Measurements from ENCODE around the gene PTPRN.

Gene PTPRN

GRCh38 chr2:219245899-219246230 is 63.3 kb downstream of the PTPRN start:
- DNase-seq (ENCODE audit: low read depth in 3 of 3): no peak

GRCh38 chr2:219245148-219245898 is 63.9 kb downstream of the PTPRN start, which contains the start of the genes GLB1L and STK16:
GLB1L (minus strand) TSS chr2:219245444; CDS start chr2:219243573, 1,871 bp downstream.
STK16 (plus strand) TSS chr2:219245479; CDS start chr2:219246000, 521 bp downstream.
- peak; percentile 77 to 89 (median 87) for DNase-seq (ENCODE audit: low read depth in 3 of 3)

GRCh38 chr2:219244789-219245147 is 64.4 kb downstream of the PTPRN start:
- DNase-seq (ENCODE audit: low read depth in 3 of 3): no peak

- no peak for DNase-seq (ENCODE audit: low read depth in 3 of 3)
Observed at GRCh38 chr2:219243291-219243761, 65.9 kb downstream of the PTPRN start.
